ENCODE measurements around the gene SLC16A14.

The SLC16A14 gene

GRCh38 chr2:230042195-230042594, 26.5 kb downstream of the SLC16A14 start:
- no peak for DNase-seq (ENCODE audit: low spot score)

- DNase-seq (ENCODE audit: low spot score), result no peak
These were observed 45.4 kb downstream of the SLC16A14 start for GRCh38 chr2:230023313-230023712.

GRCh38 chr2:230019742-230020141, 49.0 kb downstream of the SLC16A14 start:
- DNase-seq (ENCODE audit: low spot score), result no peak

- no peak for DNase-seq (ENCODE audit: low spot score)
These were observed 50.6 kb downstream of the SLC16A14 start for GRCh38 chr2:230018153-230018552.

- DNase-seq (ENCODE audit: low spot score), result no peak
These were observed 51.9 kb downstream of the SLC16A14 start for GRCh38 chr2:230016844-230017243.

GRCh38 chr2:230012267-230012884, 56.3 kb downstream of the SLC16A14 start:
- DNase-seq (ENCODE audit: low spot score), result no peak

- DNase-seq (ENCODE audit: low spot score), result no peak
These were observed 57.1 kb downstream of the SLC16A14 start for GRCh38 chr2:230011617-230012016.

GRCh38 chr2:230010501-230010900, 58.2 kb downstream of the SLC16A14 start:
- no peak for DNase-seq (ENCODE audit: low spot score)

- DNase-seq (ENCODE audit: low spot score), result no peak
These were observed 60.0 kb downstream of the SLC16A14 start for GRCh38 chr2:230008708-230009066.

GRCh38 chr2:230007931-230008707, 60.6 kb downstream of the SLC16A14 start:
- peak; percentile 62 for DNase-seq (ENCODE audit: low spot score)

- DNase-seq (ENCODE audit: low spot score), result no peak
These were observed 68.4 kb downstream of the SLC16A14 start for GRCh38 chr2:230000118-230000841.

- no peak for DNase-seq (ENCODE audit: low spot score)
These were observed 71.2 kb downstream of the SLC16A14 start for GRCh38 chr2:229997565-229997964.

- DNase-seq (ENCODE audit: low spot score), result no peak
These were observed 72.4 kb downstream of the SLC16A14 start for GRCh38 chr2:229996320-229996719.

- no peak for DNase-seq (ENCODE audit: low spot score)
These were observed 75.5 kb downstream of the SLC16A14 start for GRCh38 chr2:229993236-229993635.

All from iPS-NIHi11 (cell line).